SW480 (cell line): ENCODE data around the gene GINM1.

Experiments used
- DNase-seq: peaks from one replicate; pipeline ENCODE4 v3.0.0-alpha.2; 2016; ENCODE audit warnings: low spot score

The GINM1 gene

DNA sequence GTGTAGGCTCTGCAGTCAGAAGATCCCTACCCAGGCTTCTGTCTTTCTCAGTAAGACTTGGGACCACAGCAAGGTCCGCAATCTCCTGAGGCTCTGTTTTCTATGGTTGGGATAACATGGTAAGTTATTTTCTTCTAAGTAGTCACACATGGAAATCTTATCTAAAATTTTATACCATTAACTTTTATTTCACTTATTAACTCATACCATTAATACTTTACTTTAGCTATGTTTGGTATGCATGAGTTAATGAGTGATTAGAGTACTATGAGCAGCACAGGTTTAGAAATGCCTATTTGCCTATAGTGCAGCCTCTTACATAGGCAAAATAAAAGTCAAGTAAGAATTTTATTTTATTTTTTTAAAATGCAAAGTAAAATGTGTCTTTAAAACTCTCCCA lies 27.2 kb downstream of the GINM1 start:
- no peak for DNase-seq

DNA sequence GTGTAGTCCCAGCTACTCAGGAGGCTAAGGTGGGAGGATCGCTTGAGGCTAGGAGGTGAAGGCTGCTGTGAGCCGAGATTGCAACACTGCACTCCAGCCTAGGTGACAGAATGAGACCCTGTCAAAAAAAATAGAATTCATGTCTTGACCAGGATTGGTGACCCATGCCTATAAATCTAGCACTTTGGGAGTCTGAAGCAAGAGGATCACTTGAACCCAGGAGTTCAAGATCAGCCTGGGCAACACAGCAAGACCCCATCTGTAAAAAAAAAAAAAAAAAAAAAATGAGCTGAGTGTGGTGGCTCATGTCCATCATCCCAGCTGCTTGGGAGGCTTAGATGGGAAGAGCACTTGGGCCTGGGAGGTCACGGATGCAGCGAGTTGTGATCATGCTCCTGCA lies 34.3 kb downstream of the GINM1 start:
- no peak for DNase-seq

DNA sequence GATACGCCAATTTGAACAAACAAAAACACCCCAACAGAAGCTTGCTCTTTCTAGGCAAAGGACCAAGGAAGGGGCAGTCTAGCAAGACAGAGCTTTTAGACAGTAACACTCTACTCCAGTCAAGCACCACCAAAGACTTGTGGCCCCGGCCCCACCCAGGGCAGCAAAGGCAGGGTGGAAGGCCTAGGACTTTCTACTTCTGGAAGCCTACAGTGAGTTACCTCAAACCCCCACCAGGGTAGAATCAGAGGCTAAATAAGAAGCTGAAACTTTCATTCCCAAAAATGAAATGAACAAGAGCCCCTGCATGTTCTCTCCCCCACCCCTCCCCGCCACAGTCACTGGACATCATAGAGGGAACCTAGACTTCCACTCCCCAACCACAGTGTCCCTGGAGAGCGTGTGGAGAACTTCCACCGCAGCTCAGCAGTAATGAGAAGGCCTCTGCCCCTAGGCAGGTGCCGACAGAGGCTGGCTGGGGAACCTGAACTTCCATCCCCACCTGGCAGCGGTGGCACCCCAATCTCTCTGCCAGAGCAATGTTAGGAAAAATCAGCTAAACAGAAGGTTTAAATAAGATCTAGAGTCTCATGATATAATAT lies 42.3 kb downstream of the GINM1 start:
- no peak for DNase-seq

DNA sequence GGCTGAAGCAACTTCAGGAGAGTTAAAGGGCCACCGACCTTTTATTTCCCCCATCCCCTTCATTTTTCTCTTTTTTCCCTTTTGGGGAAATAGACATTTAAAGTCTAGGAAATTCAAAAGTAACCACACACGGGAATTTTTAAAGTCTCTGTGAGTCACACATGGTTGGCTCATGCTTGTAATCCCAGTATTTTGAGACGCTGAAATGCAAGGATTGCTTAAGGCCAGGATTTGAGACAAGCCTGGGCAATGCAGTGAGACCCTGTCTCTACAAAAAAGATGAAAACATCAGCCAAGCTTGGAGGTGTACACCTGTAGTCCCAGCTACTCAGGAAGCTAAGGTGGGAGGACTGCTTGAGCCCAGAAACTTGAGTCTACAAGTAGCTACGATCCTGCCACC lies 48.2 kb downstream of the GINM1 start:
- no peak for DNase-seq

DNA sequence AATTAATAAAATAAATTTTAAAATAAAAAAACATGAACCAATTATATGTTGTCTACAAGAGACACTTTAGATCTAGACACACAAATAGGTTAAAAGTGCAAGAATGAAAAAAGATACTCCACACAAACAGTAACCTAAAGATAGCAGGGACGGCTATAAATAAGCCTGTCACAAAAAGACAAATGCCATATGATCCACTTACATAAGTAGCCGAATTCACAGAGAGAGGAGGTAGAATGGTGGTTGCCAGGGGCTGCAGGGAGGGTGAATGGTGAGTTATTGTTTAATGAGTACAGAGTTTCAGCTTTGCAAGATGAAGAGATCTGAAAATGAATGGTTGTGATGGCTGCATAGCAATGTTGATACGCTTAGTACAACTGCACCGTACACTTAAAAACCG lies 49.6 kb downstream of the GINM1 start:
- DNase-seq = no peak

DNA sequence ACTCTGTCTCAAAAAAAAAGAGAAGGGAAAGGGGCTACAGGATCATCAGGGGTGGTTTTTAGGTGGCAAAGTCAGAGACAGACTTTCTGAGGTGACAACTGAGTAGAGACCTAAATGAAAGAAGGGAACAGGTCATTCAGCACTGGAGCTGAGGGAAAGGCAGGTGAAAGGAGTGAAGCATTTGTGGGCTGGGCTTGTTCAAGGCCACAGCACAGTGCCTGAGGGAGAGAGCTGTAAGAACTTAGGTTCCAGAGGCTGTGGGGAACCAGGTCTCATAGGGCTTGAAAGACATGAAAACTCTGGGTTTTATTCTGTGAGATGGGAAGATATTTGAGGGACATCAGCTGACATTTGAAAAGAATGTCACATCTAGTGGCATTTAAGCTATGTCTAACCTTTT lies 61.5 kb downstream of the GINM1 start:
- DNase-seq = no peak

DNA sequence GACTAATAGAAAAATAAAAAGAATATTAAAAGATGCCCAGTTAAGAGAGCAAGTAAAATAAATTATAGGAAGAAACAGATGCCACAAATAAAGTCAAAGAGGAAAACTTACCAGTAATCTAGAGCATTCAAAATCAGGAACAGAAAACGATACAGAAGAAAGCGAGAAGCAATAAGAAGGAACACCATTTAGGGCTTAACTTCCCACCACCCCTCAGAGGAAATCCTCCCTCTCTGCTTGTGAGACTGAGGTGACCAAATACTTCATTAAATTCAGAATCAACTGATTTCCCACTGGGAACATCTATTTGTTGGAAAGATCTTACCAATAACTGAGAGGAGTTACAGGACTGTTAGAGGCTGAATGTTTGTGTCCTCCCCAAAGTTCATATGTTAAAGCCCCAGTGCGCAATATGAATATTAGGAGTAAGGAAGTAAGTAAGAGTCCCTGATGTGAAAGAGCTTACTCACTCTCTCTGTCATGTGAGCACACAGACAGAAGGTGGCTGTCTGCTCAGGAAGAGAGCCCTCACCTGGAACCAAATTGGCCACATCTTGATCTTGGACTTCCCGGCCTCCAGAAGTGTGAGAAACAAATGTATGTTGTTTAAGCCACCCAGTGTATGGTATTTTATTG lies 62.8 kb downstream of the GINM1 start:
- no peak for DNase-seq

DNA sequence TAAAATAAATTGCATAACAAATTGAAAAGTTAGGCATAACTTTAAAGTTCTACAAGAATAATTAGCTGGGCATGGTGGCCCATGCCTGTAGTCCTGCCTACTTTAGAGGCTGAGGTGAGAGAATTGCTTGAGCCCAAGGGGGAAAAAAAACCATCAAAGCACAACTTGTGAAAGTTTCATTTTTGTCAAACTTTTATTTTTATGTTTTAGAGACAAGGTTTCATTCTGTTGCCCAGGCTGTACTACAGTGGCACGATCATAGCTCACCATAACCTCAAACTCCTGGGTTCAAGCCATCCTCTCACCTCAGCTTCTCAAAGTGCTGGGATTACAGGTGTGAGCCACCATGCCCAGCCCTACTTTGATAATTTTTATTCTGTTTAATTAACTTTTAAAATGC lies 68.1 kb downstream of the GINM1 start:
- no peak for DNase-seq

DNA sequence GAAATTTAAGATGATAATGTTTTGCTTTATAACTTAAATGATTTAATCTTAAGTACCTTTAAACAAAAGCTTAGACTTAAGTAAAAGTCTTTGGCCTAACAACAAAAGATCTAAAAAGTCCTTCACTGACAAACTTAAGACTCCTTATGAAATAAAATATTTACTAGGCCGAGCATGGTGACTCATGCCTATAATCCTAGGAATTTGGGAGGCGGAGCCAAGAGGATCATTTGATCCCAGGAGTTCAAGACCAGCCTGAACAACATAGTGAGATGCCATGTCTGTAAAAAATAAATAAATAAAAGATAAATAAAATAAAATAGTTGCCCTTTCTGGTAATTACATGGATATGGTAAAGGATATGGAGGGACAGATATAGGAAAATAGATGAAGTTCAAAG lies 69.9 kb downstream of the GINM1 start:
- no peak for DNase-seq
